Measurements from ENCODE around the gene TUG1. TPM values are rescaled to one million over a fixed set of nuclear protein-coding genes. Genes with fewer than 3 reads are reported as not detected.

Gene TUG1
- total and polyA plus RNA-seq, 10 of the 15 experiments (the other 5 are each of a cell fraction or from before 2014, with no cell fraction given): 19.3 to 116 (median 54.9) TPM

DNA sequence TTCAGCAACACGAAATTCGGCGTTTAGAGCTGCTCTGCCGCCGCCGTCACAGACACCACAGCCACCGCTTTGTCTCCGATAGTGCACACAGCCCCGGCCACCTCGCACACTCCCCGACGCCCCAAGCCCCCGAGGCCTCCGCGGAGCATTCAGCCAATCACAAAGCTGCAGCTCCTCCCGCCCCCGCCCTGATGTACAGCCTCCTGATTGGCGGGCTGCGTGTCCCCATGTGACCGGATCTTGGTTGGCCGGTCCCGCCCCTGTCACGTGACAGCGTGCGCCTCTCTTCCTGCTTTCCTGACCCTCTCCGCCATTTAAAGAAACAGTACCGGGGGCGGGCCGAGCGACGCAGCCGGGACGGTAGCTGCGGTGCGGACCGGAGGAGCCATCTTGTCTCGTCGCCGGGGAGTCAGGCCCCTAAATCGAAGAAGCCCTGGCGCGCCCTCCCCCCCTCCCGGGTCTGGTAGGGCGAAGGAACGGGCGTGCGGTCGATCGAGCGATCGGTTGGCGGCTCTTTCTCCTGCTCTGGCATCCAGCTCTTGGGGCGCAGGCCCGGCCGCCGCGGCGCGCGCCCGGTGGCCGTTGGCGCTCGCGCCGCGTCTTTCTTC lies at the start of gene TUG1 (continued):
- TF ChIP-seq RCOR1 (conservative IDR thresholded peaks at IDR 0.05; ENCODE audit: low read depth, low read length): no peak
- TF ChIP-seq, protein P1, sequence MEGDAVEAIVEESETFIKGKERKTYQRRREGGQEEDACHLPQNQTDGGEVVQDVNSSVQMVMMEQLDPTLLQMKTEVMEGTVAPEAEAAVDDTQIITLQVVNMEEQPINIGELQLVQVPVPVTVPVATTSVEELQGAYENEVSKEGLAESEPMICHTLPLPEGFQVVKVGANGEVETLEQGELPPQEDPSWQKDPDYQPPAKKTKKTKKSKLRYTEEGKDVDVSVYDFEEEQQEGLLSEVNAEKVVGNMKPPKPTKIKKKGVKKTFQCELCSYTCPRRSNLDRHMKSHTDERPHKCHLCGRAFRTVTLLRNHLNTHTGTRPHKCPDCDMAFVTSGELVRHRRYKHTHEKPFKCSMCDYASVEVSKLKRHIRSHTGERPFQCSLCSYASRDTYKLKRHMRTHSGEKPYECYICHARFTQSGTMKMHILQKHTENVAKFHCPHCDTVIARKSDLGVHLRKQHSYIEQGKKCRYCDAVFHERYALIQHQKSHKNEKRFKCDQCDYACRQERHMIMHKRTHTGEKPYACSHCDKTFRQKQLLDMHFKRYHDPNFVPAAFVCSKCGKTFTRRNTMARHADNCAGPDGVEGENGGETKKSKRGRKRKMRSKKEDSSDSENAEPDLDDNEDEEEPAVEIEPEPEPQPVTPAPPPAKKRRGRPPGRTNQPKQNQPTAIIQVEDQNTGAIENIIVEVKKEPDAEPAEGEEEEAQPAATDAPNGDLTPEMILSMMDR (IDR thresholded peaks at IDR 0.05 in 2 of 3, conservative IDR thresholded peaks at IDR 0.05 in 1 of 3; ENCODE audit: control insufficient read depth in 2 of 3, extremely low read depth in 1 of 3, insufficient read depth in 1 of 3, low read depth in 3 of 3, low read length in 3 of 3): no peak
- TF ChIP-seq RELA (IDR thresholded peaks at IDR 0.05; ENCODE audit: borderline replicate concordance, partially characterized antibody): peak; percentile 81
- TF ChIP-seq NBN (IDR thresholded peaks at IDR 0.05): peak; percentile 34; the same call in 1 of the 2 replicates
- no peak for TF ChIP-seq ZNF217 (IDR thresholded peaks at IDR 0.05)
- no peak for TF ChIP-seq PML (IDR thresholded peaks at IDR 0.05; ENCODE audit: low read length)
- TF ChIP-seq EED (IDR thresholded peaks at IDR 0.05; ENCODE audit: low read depth): no peak
- no peak for TF ChIP-seq PAX5 (IDR thresholded peaks at IDR 0.05; ENCODE audit: borderline replicate concordance, low read depth, low read length)
- TF ChIP-seq ZNF274 (IDR thresholded peaks at IDR 0.05; ENCODE audit: insufficient read depth, insufficient read length): no peak
- TF ChIP-seq, protein P2, sequence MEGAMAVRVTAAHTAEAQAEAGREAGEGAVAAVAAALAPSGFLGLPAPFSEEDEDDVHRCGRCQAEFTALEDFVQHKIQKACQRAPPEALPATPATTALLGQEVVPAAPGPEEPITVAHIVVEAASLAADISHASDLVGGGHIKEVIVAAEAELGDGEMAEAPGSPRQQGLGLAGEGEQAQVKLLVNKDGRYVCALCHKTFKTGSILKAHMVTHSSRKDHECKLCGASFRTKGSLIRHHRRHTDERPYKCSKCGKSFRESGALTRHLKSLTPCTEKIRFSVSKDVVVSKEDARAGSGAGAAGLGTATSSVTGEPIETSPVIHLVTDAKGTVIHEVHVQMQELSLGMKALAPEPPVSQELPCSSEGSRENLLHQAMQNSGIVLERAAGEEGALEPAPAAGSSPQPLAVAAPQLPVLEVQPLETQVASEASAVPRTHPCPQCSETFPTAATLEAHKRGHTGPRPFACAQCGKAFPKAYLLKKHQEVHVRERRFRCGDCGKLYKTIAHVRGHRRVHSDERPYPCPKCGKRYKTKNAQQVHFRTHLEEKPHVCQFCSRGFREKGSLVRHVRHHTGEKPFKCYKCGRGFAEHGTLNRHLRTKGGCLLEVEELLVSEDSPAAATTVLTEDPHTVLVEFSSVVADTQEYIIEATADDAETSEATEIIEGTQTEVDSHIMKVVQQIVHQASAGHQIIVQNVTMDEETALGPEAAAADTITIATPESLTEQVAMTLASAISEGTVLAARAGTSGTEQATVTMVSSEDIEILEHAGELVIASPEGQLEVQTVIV (IDR thresholded peaks at IDR 0.05; ENCODE audit: borderline replicate concordance, partially characterized antibody): peak; percentile 91
- TF ChIP-seq, protein P3, sequence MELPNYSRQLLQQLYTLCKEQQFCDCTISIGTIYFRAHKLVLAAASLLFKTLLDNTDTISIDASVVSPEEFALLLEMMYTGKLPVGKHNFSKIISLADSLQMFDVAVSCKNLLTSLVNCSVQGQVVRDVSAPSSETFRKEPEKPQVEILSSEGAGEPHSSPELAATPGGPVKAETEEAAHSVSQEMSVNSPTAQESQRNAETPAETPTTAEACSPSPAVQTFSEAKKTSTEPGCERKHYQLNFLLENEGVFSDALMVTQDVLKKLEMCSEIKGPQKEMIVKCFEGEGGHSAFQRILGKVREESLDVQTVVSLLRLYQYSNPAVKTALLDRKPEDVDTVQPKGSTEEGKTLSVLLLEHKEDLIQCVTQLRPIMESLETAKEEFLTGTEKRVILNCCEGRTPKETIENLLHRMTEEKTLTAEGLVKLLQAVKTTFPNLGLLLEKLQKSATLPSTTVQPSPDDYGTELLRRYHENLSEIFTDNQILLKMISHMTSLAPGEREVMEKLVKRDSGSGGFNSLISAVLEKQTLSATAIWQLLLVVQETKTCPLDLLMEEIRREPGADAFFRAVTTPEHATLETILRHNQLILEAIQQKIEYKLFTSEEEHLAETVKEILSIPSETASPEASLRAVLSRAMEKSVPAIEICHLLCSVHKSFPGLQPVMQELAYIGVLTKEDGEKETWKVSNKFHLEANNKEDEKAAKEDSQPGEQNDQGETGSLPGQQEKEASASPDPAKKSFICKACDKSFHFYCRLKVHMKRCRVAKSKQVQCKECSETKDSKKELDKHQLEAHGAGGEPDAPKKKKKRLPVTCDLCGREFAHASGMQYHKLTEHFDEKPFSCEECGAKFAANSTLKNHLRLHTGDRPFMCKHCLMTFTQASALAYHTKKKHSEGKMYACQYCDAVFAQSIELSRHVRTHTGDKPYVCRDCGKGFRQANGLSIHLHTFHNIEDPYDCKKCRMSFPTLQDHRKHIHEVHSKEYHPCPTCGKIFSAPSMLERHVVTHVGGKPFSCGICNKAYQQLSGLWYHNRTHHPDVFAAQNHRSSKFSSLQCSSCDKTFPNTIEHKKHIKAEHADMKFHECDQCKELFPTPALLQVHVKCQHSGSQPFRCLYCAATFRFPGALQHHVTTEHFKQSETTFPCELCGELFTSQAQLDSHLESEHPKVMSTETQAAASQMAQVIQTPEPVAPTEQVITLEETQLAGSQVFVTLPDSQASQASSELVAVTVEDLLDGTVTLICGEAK (IDR thresholded peaks at IDR 0.05; ENCODE audit: borderline replicate concordance): peak; percentile 86
- TF ChIP-seq RBBP5 (conservative IDR thresholded peaks at IDR 0.05): no peak
- TF ChIP-seq, protein P4, sequence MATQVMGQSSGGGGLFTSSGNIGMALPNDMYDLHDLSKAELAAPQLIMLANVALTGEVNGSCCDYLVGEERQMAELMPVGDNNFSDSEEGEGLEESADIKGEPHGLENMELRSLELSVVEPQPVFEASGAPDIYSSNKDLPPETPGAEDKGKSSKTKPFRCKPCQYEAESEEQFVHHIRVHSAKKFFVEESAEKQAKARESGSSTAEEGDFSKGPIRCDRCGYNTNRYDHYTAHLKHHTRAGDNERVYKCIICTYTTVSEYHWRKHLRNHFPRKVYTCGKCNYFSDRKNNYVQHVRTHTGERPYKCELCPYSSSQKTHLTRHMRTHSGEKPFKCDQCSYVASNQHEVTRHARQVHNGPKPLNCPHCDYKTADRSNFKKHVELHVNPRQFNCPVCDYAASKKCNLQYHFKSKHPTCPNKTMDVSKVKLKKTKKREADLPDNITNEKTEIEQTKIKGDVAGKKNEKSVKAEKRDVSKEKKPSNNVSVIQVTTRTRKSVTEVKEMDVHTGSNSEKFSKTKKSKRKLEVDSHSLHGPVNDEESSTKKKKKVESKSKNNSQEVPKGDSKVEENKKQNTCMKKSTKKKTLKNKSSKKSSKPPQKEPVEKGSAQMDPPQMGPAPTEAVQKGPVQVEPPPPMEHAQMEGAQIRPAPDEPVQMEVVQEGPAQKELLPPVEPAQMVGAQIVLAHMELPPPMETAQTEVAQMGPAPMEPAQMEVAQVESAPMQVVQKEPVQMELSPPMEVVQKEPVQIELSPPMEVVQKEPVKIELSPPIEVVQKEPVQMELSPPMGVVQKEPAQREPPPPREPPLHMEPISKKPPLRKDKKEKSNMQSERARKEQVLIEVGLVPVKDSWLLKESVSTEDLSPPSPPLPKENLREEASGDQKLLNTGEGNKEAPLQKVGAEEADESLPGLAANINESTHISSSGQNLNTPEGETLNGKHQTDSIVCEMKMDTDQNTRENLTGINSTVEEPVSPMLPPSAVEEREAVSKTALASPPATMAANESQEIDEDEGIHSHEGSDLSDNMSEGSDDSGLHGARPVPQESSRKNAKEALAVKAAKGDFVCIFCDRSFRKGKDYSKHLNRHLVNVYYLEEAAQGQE (IDR thresholded peaks at IDR 0.05; ENCODE audit: low read depth, low read length): no peak
- TF ChIP-seq, protein P5, sequence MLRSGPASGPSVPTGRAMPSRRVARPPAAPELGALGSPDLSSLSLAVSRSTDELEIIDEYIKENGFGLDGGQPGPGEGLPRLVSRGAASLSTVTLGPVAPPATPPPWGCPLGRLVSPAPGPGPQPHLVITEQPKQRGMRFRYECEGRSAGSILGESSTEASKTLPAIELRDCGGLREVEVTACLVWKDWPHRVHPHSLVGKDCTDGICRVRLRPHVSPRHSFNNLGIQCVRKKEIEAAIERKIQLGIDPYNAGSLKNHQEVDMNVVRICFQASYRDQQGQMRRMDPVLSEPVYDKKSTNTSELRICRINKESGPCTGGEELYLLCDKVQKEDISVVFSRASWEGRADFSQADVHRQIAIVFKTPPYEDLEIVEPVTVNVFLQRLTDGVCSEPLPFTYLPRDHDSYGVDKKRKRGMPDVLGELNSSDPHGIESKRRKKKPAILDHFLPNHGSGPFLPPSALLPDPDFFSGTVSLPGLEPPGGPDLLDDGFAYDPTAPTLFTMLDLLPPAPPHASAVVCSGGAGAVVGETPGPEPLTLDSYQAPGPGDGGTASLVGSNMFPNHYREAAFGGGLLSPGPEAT (IDR thresholded peaks at IDR 0.05; ENCODE audit: low read depth): peak; percentile 94
- TF ChIP-seq MEF2A (IDR thresholded peaks at IDR 0.05; ENCODE audit: insufficient read depth, low read depth, low read length): no peak
- no peak for TF ChIP-seq NFYA (IDR thresholded peaks at IDR 0.05; ENCODE audit: borderline replicate concordance, low read depth, low read length)
